HUES64 (cell line): ENCODE measurements around the gene NTM.

ENCODE experiments used
- H3K27ac ChIP-seq: 2 replicates; pipeline ENCODE4 v1.7.0; 2013; ENCODE audit warnings: low read depth, low read length, inconsistent platforms
- H3K27me3 ChIP-seq: 2 replicates; pipeline ENCODE4 v1.6.1; 2013; ENCODE audit warnings: mild to moderate bottlenecking, low read length; ENCODE audit not compliant: insufficient read depth
- H3K36me3 ChIP-seq: 2 replicates; pipeline ENCODE4 v1.6.1; 2013; ENCODE audit warnings: mild to moderate bottlenecking, low read length; ENCODE audit not compliant: insufficient read depth
- H3K4me1 ChIP-seq: 2 replicates; pipeline ENCODE4 v1.6.1; 2013; ENCODE audit warnings: mild to moderate bottlenecking, low read length, moderate library complexity; ENCODE audit not compliant: insufficient read depth
- H3K4me3 ChIP-seq: 2 replicates; pipeline ENCODE4 v1.5.1; 2013; ENCODE audit warnings: mild to moderate bottlenecking, low read length, moderate library complexity
- H3K9ac ChIP-seq: 2 replicates; pipeline ENCODE4 v1.6.1; 2013; ENCODE audit warnings: mild to moderate bottlenecking, low read depth, low read length
- H3K9me3 ChIP-seq: 2 replicates; pipeline ENCODE4 v1.6.1; 2013; ENCODE audit warnings: low read depth, low read length; ENCODE audit not compliant: insufficient read depth
- WGBS: fragments of 150-250, 120-280 bp; methylation state at CpG from one replicate; pipeline ENCODE4 v1.1.7; 2013; ENCODE audit warnings: missing lambda C conversion rate; 5-methylcytosine and 5-hydroxymethylcytosine counted together

The NTM gene

DNA sequence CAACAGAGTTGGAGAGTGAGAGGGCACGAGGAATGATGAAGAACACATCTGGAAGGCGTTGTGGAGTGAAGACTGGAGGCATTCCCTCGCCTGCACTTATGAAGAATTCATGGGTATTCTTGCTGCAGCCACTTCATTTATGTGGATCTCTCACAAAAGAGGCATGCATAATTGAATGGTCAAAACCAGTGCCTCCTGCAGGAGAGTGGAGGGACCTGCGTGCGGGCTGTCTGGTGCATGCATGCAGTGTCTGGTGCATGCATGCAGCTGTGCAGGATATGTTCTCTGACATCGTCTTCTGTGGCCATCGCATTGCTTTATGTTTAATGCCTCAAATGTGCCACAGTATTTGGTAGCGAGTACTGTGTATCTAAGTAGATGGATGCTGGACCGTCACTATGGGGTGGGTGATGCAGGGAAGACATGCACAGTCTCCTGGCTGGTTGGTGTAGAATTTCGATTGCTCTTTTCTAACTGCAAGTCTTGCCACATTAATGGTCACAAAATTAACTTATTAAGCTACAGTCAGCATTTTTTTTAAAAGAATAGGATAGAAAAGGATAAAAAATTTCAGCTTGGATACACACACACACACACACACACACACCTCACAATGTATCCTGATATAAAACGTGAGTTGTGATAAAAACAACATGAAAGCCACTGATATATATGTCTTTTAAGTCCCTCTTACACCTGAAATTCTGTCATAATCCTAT is 20.9 kb upstream of the NTM start:
- WGBS: 95% methylated on average over 11 of the region's 11 CpGs
- H3K9ac ChIP-seq: no peak overlapping the region
- no peaks in the 10 kb centered on the region for H3K36me3 ChIP-seq
- H3K9me3 ChIP-seq: no peaks in the 10 kb centered on the region
- peaks cover 12% of the 10 kb centered on the region for H3K4me1 ChIP-seq
- no peaks in the 10 kb centered on the region for H3K27me3 ChIP-seq
- H3K4me3 ChIP-seq: no peak overlapping the region
- no peak overlapping the region for H3K27ac ChIP-seq

GRCh38 chr11:131350872-131351271 is 19.5 kb upstream of the NTM start:
- Histone ChIP-seq H3K4me3 (no peak overlapping the region), H3K4me1 (peaks cover 17% of the 10 kb centered on the region), H3K27me3 (no peaks in the 10 kb centered on the region), H3K27ac (no peak overlapping the region), H3K9me3 (no peaks in the 10 kb centered on the region), H3K36me3 (no peaks in the 10 kb centered on the region), H3K9ac (no peak overlapping the region)
- 92% methylated on average over 9 of the region's 9 CpGs for WGBS

DNA sequence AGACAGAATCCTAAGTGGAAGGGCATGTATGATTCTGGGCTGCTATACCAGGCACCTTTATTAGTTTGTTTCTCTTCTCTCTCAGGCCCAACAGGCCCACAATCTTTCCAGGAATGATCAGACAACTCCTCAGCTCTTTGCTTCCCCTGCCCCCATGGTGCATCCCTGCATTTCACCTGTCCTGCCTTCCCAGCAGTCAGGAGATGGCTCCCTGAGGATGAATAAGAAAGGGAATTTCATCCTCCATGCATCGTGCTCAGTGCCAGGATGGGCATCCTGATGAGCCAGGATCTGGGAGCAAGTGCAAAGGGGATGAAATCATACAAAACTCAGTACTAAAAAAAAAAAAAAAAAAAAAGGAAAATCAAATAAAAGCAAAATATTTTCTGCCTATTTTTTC is 18.6 kb upstream of the NTM start:
- H3K9ac ChIP-seq: no peak overlapping the region
- no peaks in the 10 kb centered on the region for H3K27me3 ChIP-seq
- 33% methylated on average over 1 of the region's 1 CpG for WGBS
- no peaks in the 10 kb centered on the region for H3K9me3 ChIP-seq
- no peak overlapping the region for H3K4me3 ChIP-seq
- H3K36me3 ChIP-seq: no peaks in the 10 kb centered on the region
- H3K27ac ChIP-seq: no peak overlapping the region
- peaks cover 18% of the 10 kb centered on the region for H3K4me1 ChIP-seq

GRCh38 chr11:131353766-131354165 is 16.6 kb upstream of the NTM start:
- 0 out of 2 replicates have a peak overlapping the region, but pooled peaks have one; percentile 3 for H3K27ac ChIP-seq
- no peak overlapping the region for H3K4me3 ChIP-seq
- H3K4me1 ChIP-seq: peaks cover 18% of the 10 kb centered on the region
- 93% methylated on average over 2 of the region's 2 CpGs for WGBS
- no peaks in the 10 kb centered on the region for H3K27me3 ChIP-seq
- H3K36me3 ChIP-seq: no peaks in the 10 kb centered on the region
- H3K9ac ChIP-seq: no peak overlapping the region
- no peaks in the 10 kb centered on the region for H3K9me3 ChIP-seq

- 46% methylated on average over 4 of the region's 5 CpGs for WGBS
- Histone ChIP-seq H3K9me3 (no peaks in the 10 kb centered on the region), H3K36me3 (no peaks in the 10 kb centered on the region), H3K9ac (peak overlapping the region; percentile 38; the same call in 1 of the 2 replicates), H3K27ac (0 out of 2 replicates have a peak overlapping the region, but pooled peaks have one; percentile 3), H3K4me1 (peaks cover 18% of the 10 kb centered on the region), H3K4me3 (no peak overlapping the region), H3K27me3 (no peaks in the 10 kb centered on the region)
These were observed 16.1 kb upstream of the NTM start for GRCh38 chr11:131354251-131354701.

- Histone ChIP-seq H3K9me3 (no peaks in the 10 kb centered on the region; the same call in 1 of the 2 replicates), H3K27me3 (no peaks in the 10 kb centered on the region), H3K27ac (no peak overlapping the region), H3K36me3 (no peaks in the 10 kb centered on the region), H3K9ac (no peak overlapping the region), H3K4me1 (peaks cover 18% of the 10 kb centered on the region), H3K4me3 (no peak overlapping the region)
- 98% methylated on average over 5 of the region's 6 CpGs for WGBS
These were observed 14.2 kb upstream of the NTM start for GRCh38 chr11:131356206-131356605.

GRCh38 chr11:131365329-131365930 is 5.0 kb upstream of the NTM start:
- H3K27me3 ChIP-seq: no peaks in the 10 kb centered on the region
- no peak overlapping the region for H3K27ac ChIP-seq
- no peak overlapping the region for H3K4me3 ChIP-seq
- 88% methylated on average over 4 of the region's 4 CpGs for WGBS
- H3K36me3 ChIP-seq: no peaks in the 10 kb centered on the region
- H3K9me3 ChIP-seq: no peaks in the 10 kb centered on the region
- H3K9ac ChIP-seq: no peak overlapping the region
- H3K4me1 ChIP-seq: 0 out of 2 replicates have a peak, but pooled peaks cover 2% of the 10 kb centered on the region

DNA sequence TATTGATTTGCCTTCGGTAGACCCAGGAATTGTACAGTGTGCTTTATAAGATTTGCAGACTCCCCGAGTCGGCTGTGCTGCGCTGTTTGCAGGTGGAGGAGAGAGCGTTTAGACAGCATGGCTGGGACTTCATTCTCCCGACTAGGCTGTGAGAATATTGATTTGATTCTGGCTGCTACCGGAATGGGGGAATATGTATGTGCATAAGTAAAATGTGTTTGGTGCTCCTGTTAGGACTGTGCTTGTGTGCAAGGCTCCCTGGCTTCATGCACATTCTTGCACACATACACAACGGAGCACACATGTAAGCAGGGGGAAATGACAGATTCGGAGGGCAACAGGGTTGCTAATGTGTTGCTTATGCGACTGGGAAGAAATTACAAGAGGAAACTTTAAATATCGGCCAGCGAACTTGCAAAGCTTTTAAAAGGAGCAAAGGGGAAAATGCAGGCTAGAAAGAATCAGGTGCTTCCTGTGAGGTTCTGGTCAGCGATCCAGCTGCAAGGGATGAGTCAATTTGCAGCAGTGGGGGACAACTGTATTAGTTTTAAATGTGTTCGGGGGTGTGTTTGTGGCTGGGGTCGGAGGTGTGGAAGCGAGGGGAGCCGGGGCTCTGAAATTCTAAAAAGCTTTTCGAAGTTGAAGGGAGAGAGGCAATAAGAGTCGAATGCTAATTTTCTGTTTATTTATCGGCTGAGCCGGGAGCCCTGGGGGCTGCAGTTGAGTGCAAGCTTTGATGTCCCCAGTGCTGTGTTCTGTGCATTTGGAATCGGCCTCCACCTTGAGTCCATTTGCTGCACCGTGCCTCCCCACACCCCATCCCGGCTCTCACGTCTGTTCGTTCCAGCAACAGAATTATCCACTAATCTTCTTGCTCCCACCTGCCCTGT is 731 bp downstream of the NTM start:
- H3K9me3 ChIP-seq: no peaks in the 10 kb centered on the region
- H3K4me1 ChIP-seq: peaks cover 42% of the 10 kb centered on the region
- no peaks in the 10 kb centered on the region for H3K36me3 ChIP-seq
- no peak overlapping the region for H3K27ac ChIP-seq
- H3K9ac ChIP-seq: no peak overlapping the region
- H3K4me3 ChIP-seq: peak overlapping the region; percentile 34
- WGBS: 22% methylated on average over 26 of the region's 26 CpGs
- H3K27me3 ChIP-seq: peaks cover 21% of the 10 kb centered on the region

DNA sequence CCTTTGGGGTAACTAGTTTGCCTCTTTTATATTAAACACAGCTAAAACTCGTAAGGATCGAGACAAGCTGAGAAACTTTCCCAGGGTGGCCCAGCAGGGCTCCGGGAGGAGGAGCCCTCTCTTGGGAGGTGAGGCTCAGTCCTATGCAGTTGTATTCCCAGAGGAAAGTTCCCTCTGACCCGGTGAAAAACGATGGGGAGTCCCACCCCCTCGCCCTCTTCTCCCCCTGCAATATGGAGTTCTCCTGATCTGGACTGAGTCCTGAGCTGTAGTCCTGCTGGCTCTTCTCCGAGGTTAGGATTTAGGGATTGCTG is 1.3 kb downstream of the NTM start:
- Histone ChIP-seq H3K9ac (no peak overlapping the region), H3K4me3 (peak overlapping the region; percentile 34)

GRCh38 chr11:131372234-131372962 is 2.0 kb downstream of the NTM start:
- Histone ChIP-seq H3K36me3 (no peaks in the 10 kb centered on the region), H3K4me1 (peaks cover 42% of the 10 kb centered on the region), H3K4me3 (no peak overlapping the region), H3K9me3 (no peaks in the 10 kb centered on the region), H3K27ac (no peak overlapping the region), H3K9ac (no peak overlapping the region), H3K27me3 (peaks cover 21% of the 10 kb centered on the region)
- 79% methylated on average over 10 of the region's 10 CpGs for WGBS

More for the DNA sequence above, 1.3 kb downstream of the NTM start:
- Histone ChIP-seq H3K27me3 (peaks cover 21% of the 10 kb centered on the region), H3K9me3 (no peaks in the 10 kb centered on the region), H3K27ac (no peak overlapping the region), H3K4me1 (peaks cover 42% of the 10 kb centered on the region), H3K36me3 (no peaks in the 10 kb centered on the region)
- 26% methylated on average over 7 of the region's 7 CpGs for WGBS
